NT2/D1 (cell line): Measurements from ENCODE around the gene CHURC1.

ENCODE experiments used
- DNase-seq: peaks from one replicate; pipeline ENCODE4 v3.0.0-alpha.2; 2011; ENCODE audit warnings: low read depth, low spot score
- H3K27me3 ChIP-seq: 2 replicates; pipeline ENCODE4 v1.6.0; 2011; ENCODE audit warnings: mild to moderate bottlenecking; ENCODE audit not compliant: insufficient read length, insufficient read depth
- H3K36me3 ChIP-seq: 2 replicates; pipeline ENCODE4 v1.6.1; 2011; ENCODE audit warnings: mild to moderate bottlenecking, low read length, mixed read lengths; ENCODE audit not compliant: insufficient read depth, insufficient read length
- H3K4me1 ChIP-seq: 2 replicates; pipeline ENCODE4 v1.5.1; 2011; ENCODE audit not compliant: insufficient read depth, insufficient read length
- H3K4me3 ChIP-seq: 2 replicates; pipeline ENCODE4 v1.5.1; 2011; ENCODE audit warnings: low read depth; ENCODE audit not compliant: insufficient read length
- H3K9ac ChIP-seq: 2 replicates; pipeline ENCODE4 v1.6.0; 2011; ENCODE audit warnings: low read depth; ENCODE audit not compliant: insufficient read length
- H3K9me3 ChIP-seq: 2 replicates; pipeline ENCODE4 v1.5.1; 2011; ENCODE audit warnings: mild to moderate bottlenecking, low read length; ENCODE audit not compliant: insufficient read depth
- SUZ12 ChIP-seq: IDR thresholded peaks from 2 replicates; pipeline ENCODE4 v1.6.1; 2011; ENCODE audit not compliant: insufficient read length, insufficient read depth; ENCODE audit errors: extremely low read depth
- YY1 ChIP-seq: IDR thresholded peaks from 2 replicates; pipeline ENCODE4 v1.6.1; 2011; ENCODE audit not compliant: insufficient read length, insufficient read depth
- ZNF274 ChIP-seq: IDR thresholded peaks from 2 replicates; pipeline ENCODE4 v1.6.1; 2011; ENCODE audit warnings: mild to moderate bottlenecking, low read depth, low read length

The CHURC1 gene

DNA sequence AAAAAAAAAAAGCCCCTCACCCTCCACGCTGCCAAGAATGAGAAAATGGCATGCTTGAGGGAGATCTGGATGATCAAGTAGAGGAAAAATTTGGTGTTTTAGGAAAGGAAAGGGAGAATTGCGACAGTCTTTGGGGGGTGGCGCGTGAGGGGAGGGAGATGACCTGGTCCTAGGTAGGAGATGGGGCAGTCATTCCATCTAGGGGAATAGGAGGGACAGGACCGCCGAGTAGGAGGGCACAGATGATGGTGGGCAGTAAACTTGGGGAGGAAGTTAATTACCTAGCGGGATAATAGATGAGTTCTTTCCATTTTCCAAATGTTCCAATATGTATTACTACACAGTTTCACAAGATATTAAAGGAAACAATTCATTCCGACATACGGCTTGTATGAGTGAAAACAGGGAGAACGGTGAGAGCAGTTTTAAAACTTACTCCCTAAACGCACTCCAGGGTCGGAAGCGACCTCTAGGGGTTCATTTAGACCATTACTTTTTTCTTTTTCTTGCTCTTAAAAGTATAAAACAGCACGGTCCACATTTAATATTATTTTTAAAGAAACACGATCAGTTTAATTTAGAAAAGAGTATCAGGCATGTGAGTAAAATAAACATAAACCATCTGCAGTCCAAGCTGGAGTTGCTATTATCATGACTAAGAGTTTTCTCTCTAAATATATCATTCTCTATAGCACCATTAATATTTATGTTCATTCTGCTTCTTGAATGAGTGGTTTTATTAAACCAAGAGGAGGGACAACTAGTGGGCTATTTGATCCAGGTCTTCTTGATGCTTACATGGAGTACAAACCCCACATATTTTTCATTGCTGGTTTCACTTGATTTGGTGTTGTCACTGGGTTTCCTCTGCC is 69.4 kb downstream of the CHURC1 start:
- Histone ChIP-seq H3K4me1 (peaks cover 2% of the 10 kb centered on the region), H3K27me3 (no peaks in the 10 kb centered on the region), H3K9me3 (no peaks in the 10 kb centered on the region), H3K9ac (no peak overlapping the region), H3K36me3 (no peaks in the 10 kb centered on the region), H3K4me3 (no peak overlapping the region)
- TF ChIP-seq SUZ12: no peak
- no peak for TF ChIP-seq YY1
- TF ChIP-seq ZNF274: no peak
- no peak for DNase-seq
